Common myeloid progenitor, CD34-positive (primary cell): ENCODE results near the gene ACTBL2.
A peak's percentile ranks its signal among the peaks of the same experiment; 100 is the strongest.

Experiments used
- CTCF ChIA-PET: fragments of 350-600 bp; sonication (Branson Sonifier 250); formaldehyde crosslinking; loops from one replicate; lab custom pipeline; 2021; ENCODE audit warnings: antibody characterized with exemption; lab: Charles Lee
- POLR2A ChIA-PET: fragments of 350-600 bp; sonication (Branson Sonifier 250); formaldehyde crosslinking; loops from one replicate; lab custom pipeline; 2021; ENCODE audit warnings: antibody characterized with exemption; lab: Charles Lee
- DNase-seq, 3 donors: peaks; one replicate each; pipeline versions ENCODE4 v3.0.0 to v3.0.0-alpha.2; 2013
- H3K27ac ChIP-seq, 2 experiments: 1 replicate in 1 of 2; 2 replicates in 1 of 2; pipeline ENCODE4 v1.7.0; 2013; ENCODE audit warnings: inconsistent platforms in 2 of 2, low read length in 2 of 2, mild to moderate bottlenecking in 2 of 2, low read depth in 1 of 2, moderate library complexity in 1 of 2; ENCODE audit not compliant: severe bottlenecking in 2 of 2, insufficient read depth in 1 of 2, poor library complexity in 1 of 2
- H3K27me3 ChIP-seq, 5 experiments: replicated peaks in 2 of 5; 1 replicate in 3 of 5; 2 replicates in 2 of 5; pipeline versions ENCODE4 v1.6.1 to v1.7.0; 2013; ENCODE audit warnings: low read length in 4 of 5, mild to moderate bottlenecking in 2 of 5, moderate library complexity in 2 of 5, inconsistent platforms in 1 of 5; ENCODE audit not compliant: insufficient read depth in 5 of 5, control insufficient read depth in 4 of 5
- H3K36me3 ChIP-seq, 4 experiments: 1 replicate in 2 of 4; 2 replicates in 2 of 4; pipeline versions ENCODE4 v1.6.1 to v1.7.0; 2013; ENCODE audit warnings: low read length in 3 of 4, control low read depth in 1 of 4, mild to moderate bottlenecking in 1 of 4; ENCODE audit not compliant: control insufficient read depth in 4 of 4, insufficient read depth in 4 of 4
- H3K4me1 ChIP-seq, 4 experiments: 1 replicate in 3 of 4; 2 replicates in 1 of 4; pipeline versions ENCODE4 v1.6.1 to v1.7.1; 2013; ENCODE audit warnings: low read length in 3 of 4, mild to moderate bottlenecking in 3 of 4, control low read depth in 1 of 4, inconsistent platforms in 1 of 4, moderate library complexity in 1 of 4; ENCODE audit not compliant: control insufficient read depth in 4 of 4, insufficient read depth in 4 of 4; ENCODE audit errors: control extremely low read depth in 1 of 4
- H3K4me3 ChIP-seq, 7 experiments: 1 replicate in 4 of 7; 2 replicates in 3 of 7; pipeline versions ENCODE4 v1.5.1 to v1.7.0; 2013; ENCODE audit warnings: mild to moderate bottlenecking in 7 of 7, low read length in 6 of 7, moderate library complexity in 6 of 7, inconsistent platforms in 2 of 7, low read depth in 2 of 7, control low read depth in 1 of 7; ENCODE audit not compliant: insufficient read depth in 4 of 7, control insufficient read depth in 1 of 7; ENCODE audit errors: extremely low read depth in 1 of 7
- H3K9me3 ChIP-seq, 5 experiments: 1 replicate in 4 of 5; 2 replicates in 1 of 5; pipeline versions ENCODE4 v1.6.1 to v1.7.1; 2013; ENCODE audit warnings: low read length in 4 of 5, mild to moderate bottlenecking in 2 of 5, inconsistent platforms in 1 of 5, low read depth in 1 of 5, moderate library complexity in 1 of 5; ENCODE audit not compliant: control insufficient read depth in 4 of 5, insufficient read depth in 2 of 5; ENCODE audit errors: control extremely low read depth in 1 of 5
- WGBS: methylation state at CpG from one replicate; pipeline ENCODE4 v1.1.5; 2013; ENCODE audit not compliant: insufficient coverage; 5-methylcytosine and 5-hydroxymethylcytosine counted together

ACTBL2 gene

GRCh38 chr5:57441557-57441956 is 41.1 kb downstream of the ACTBL2 start:
- Histone ChIP-seq H3K9me3 (no peaks in the 10 kb centered on the region), H3K27me3 (no peaks in the 10 kb centered on the region), H3K4me1 (peaks cover 6 to 32% (median 13%) of the 10 kb centered on the region in 4 experiments), H3K36me3 (no peaks in the 10 kb centered on the region), H3K4me3 (peak overlapping the region in 1 of 7 experiments; percentile 1), H3K27ac (no peak overlapping the region)
- DNase-seq, result peak in 1 of 3 donors; percentile 3
- WGBS, result 83% methylated on average over 1 of the region's 2 CpGs
- CTCF ChIA-PET, result no interaction called here
- POLR2A ChIA-PET, result no interaction called here

- Histone ChIP-seq H3K27ac (no peak overlapping the region), H3K27me3 (no peaks in the 10 kb centered on the region), H3K4me3 (no peak overlapping the region), H3K36me3 (no peaks in the 10 kb centered on the region), H3K4me1 (peaks cover 0 to 19% (median 7%) of the 10 kb centered on the region in 4 experiments), H3K9me3 (no peaks in the 10 kb centered on the region)
- ChIA-PET CTCF (interaction anchor here (1.0 kb wide), 1 partner anchor 26 kb away, joined by 4 read pairs; no protein-coding TSS in a partner anchor), POLR2A (no interaction called here)
- DNase-seq, result no peak
- no CpG with 5 or more reads among the region's 2 CpGs for WGBS
Observed at GRCh38 chr5:57439601-57440000, 43.0 kb downstream of the ACTBL2 start.

GRCh38 chr5:57437976-57438805 is 44.4 kb downstream of the ACTBL2 start:
- WGBS, result 93% methylated on average over 3 of the region's 8 CpGs
- DNase-seq, result no peak
- ChIA-PET POLR2A (no interaction called here), CTCF (no interaction called here)
- Histone ChIP-seq H3K9me3 (no peaks in the 10 kb centered on the region), H3K36me3 (no peaks in the 10 kb centered on the region), H3K27me3 (no peaks in the 10 kb centered on the region), H3K4me1 (peaks cover 0 to 18% (median 7%) of the 10 kb centered on the region in 4 experiments), H3K4me3 (no peak overlapping the region), H3K27ac (no peak overlapping the region)

GRCh38 chr5:57436586-57436985 is 46.0 kb downstream of the ACTBL2 start:
- H3K36me3 ChIP-seq, result no peaks in the 10 kb centered on the region
- DNase-seq, result no peak
- POLR2A ChIA-PET, result no interaction called here
- H3K4me1 ChIP-seq, result peaks cover 0 to 8% (median 5%) of the 10 kb centered on the region in 4 experiments
- CTCF ChIA-PET, result no interaction called here
- no peaks in the 10 kb centered on the region for H3K27me3 ChIP-seq
- no CpG with 5 or more reads among the region's 1 CpG for WGBS
- no peak overlapping the region for H3K27ac ChIP-seq
- H3K4me3 ChIP-seq, result no peak overlapping the region
- no peaks in the 10 kb centered on the region for H3K9me3 ChIP-seq

GRCh38 chr5:57435701-57436134 is 46.9 kb downstream of the ACTBL2 start:
- WGBS, result 100% methylated on average over 1 of the region's 2 CpGs
- Histone ChIP-seq H3K9me3 (no peaks in the 10 kb centered on the region), H3K27me3 (no peaks in the 10 kb centered on the region), H3K36me3 (no peaks in the 10 kb centered on the region), H3K4me1 (peaks cover 0 to under 1% (median 0%) of the 10 kb centered on the region in 4 experiments), H3K27ac (no peak overlapping the region), H3K4me3 (no peak overlapping the region)
- no peak for DNase-seq
- POLR2A ChIA-PET, result no interaction called here
- CTCF ChIA-PET, result no interaction called here

- H3K27me3 ChIP-seq, result no peaks in the 10 kb centered on the region
- no peaks in the 10 kb centered on the region for H3K4me1 ChIP-seq
- POLR2A ChIA-PET, result no interaction called here
- no peaks in the 10 kb centered on the region for H3K36me3 ChIP-seq
- 92% methylated on average over 3 of the region's 3 CpGs for WGBS
- CTCF ChIA-PET, result interaction anchor here (1.3 kb wide), 1 partner anchor 10 kb away, joined by 3 read pairs; no protein-coding TSS in a partner anchor
- H3K9me3 ChIP-seq, result no peaks in the 10 kb centered on the region
- no peak for DNase-seq
- no peak overlapping the region for H3K27ac ChIP-seq
- H3K4me3 ChIP-seq, result no peak overlapping the region
Observed at GRCh38 chr5:57434683-57435082, 47.9 kb downstream of the ACTBL2 start.

- ChIA-PET CTCF (interaction anchor here (1.2 to 1.3 kb wide), 2 partner anchors 11 to 135 kb away, joined by 3 to 5 read pairs; no protein-coding TSS in a partner anchor), POLR2A (no interaction called here)
- no peak overlapping the region for H3K27ac ChIP-seq
- 93% methylated on average over 2 of the region's 2 CpGs for WGBS
- H3K9me3 ChIP-seq, result no peaks in the 10 kb centered on the region
- no peaks in the 10 kb centered on the region for H3K36me3 ChIP-seq
- no peaks in the 10 kb centered on the region for H3K27me3 ChIP-seq
- H3K4me3 ChIP-seq, result no peak overlapping the region
- no peaks in the 10 kb centered on the region for H3K4me1 ChIP-seq
- DNase-seq, result no peak
Observed at GRCh38 chr5:57434227-57434640, 48.4 kb downstream of the ACTBL2 start.
